ENCODE data around the gene CAMKK2.
"Not testable (repeated sequence)": the region's sequence is repeated elsewhere in the genome, so short reads cannot be mapped to it uniquely, and the experiment has no call there.

CAMKK2 gene

GRCh38 chr12:121233628-121234020 is 62.9 kb downstream of the CAMKK2 start:
- no peak for DNase-seq (ENCODE audit: low read depth)
- TF ChIP-seq CTCF (conservative IDR thresholded peaks at IDR 0.05; ENCODE audit: control insufficient read depth, insufficient read depth, low read depth, low read length): no peak
- no peak overlapping the region for H3K4me3 ChIP-seq (ENCODE audit: control insufficient read depth, low read depth, low read length)

- no peak for TF ChIP-seq CTCF (conservative IDR thresholded peaks at IDR 0.05; ENCODE audit: control insufficient read depth, insufficient read depth, low read depth, low read length)
- DNase-seq (ENCODE audit: low read depth): no peak
- no peak overlapping the region for H3K4me3 ChIP-seq (ENCODE audit: control insufficient read depth, low read depth, low read length)
Observed at GRCh38 chr12:121232977-121233627, 63.4 kb downstream of the CAMKK2 start.

- TF ChIP-seq CTCF (conservative IDR thresholded peaks at IDR 0.05; ENCODE audit: control insufficient read depth, insufficient read depth, low read depth, low read length): no peak
- no peak for DNase-seq (ENCODE audit: low read depth)
- no peak overlapping the region for H3K4me3 ChIP-seq (ENCODE audit: control insufficient read depth, low read depth, low read length)
Observed at GRCh38 chr12:121232163-121232562, 64.3 kb downstream of the CAMKK2 start.

GRCh38 chr12:121230538-121230907 is 66.0 kb downstream of the CAMKK2 start:
- TF ChIP-seq CTCF (conservative IDR thresholded peaks at IDR 0.05; ENCODE audit: control insufficient read depth, insufficient read depth, low read depth, low read length): no peak
- no peak overlapping the region for H3K4me3 ChIP-seq (ENCODE audit: control insufficient read depth, low read depth, low read length)
- DNase-seq (ENCODE audit: low read depth): no peak

- H3K4me3 ChIP-seq (ENCODE audit: control insufficient read depth, low read depth, low read length): not testable (repeated sequence)
- peak; percentile 94 for TF ChIP-seq CTCF (conservative IDR thresholded peaks at IDR 0.05; ENCODE audit: control insufficient read depth, insufficient read depth, low read depth, low read length)
- peak; percentile 79 for DNase-seq (ENCODE audit: low read depth)
Observed at GRCh38 chr12:121229826-121230537, 66.5 kb downstream of the CAMKK2 start.

GRCh38 chr12:121228919-121229665 is 67.4 kb downstream of the CAMKK2 start:
- H3K4me3 ChIP-seq (ENCODE audit: control insufficient read depth, low read depth, low read length): no peak overlapping the region
- TF ChIP-seq CTCF (conservative IDR thresholded peaks at IDR 0.05; ENCODE audit: control insufficient read depth, insufficient read depth, low read depth, low read length): no peak
- DNase-seq (ENCODE audit: low read depth): no peak
